Measurements from ENCODE around the gene BMP7.

DNA sequence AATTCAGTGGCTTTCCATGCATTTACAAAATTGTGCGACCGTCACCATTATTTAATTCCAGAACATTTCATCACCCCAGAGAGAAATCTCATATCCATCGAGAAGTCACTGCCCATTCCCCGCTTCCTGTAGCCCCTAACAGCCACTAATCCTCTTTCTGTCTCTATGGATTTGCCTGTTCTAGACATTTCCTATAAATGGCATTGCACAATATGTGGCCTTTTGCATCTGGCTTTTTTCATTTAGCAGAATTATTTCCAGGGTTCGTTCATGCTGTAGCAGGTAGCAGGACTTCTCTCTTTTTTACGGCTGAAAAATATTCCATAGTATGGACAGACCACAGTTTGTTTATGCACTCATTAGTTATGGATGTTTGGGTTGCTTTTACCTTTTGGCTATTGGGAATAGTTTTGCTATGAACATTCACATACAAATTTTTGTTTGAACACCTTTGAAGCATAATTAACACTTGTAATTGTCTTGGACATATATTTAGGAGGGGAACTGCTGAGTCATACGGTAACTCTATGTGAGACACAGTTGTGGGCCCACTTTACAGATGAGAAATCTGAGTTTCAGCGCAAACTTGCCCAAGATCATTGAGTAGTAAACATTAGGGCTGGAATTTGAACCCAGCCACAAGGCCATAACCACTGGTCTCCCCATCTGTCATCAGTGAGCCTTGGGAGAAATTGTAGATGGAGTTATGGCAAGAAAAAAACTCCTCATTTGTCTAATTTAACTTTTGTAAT, 126.9 kb downstream of the BMP7 start:
- no peak for TF ChIP-seq POLR2AphosphoS5 (IDR thresholded peaks at IDR 0.05; ENCODE audit: low read depth, low read length)
- no peak for TF ChIP-seq POLR2A (IDR thresholded peaks at IDR 0.05; ENCODE audit: low read depth, low read length)

Data from GM12891 (cell line).